Upper lobe of right lung (tissue), 1 donor: ENCODE results near the gene GRM7. TPM values are rescaled to one million over a fixed set of nuclear protein-coding genes. Genes with fewer than 3 reads are reported as not detected.

Source experiments
- ATAC-seq: fragments of 200-7000 bp; cut with Tn5 transposase; one replicate; pipeline ENCODE4 v1.9.1; 2020; ENCODE audit warnings: mild to moderate bottlenecking, moderate library complexity
- DNase-seq: peaks from one replicate; pipeline ENCODE4 v3.0.0-alpha.2; 2020
- H3K27ac ChIP-seq: fragments of 200-600 bp; one replicate; pipeline ENCODE4 v1.8.0; 2022
- H3K27me3 ChIP-seq: fragments of 200-600 bp; one replicate; pipeline ENCODE4 v1.8.0; 2022; ENCODE audit warnings: mild to moderate bottlenecking
- H3K36me3 ChIP-seq: fragments of 200-600 bp; one replicate; pipeline ENCODE4 v1.8.0; 2022
- H3K4me1 ChIP-seq: fragments of 200-600 bp; one replicate; pipeline ENCODE4 v1.8.0; 2022
- H3K4me3 ChIP-seq: fragments of 200-600 bp; one replicate; pipeline ENCODE4 v1.8.0; 2022; ENCODE audit warnings: mild to moderate bottlenecking
- H3K9me3 ChIP-seq: fragments of 200-600 bp; one replicate; pipeline ENCODE4 v1.8.0; 2022
- CTCF ChIP-seq: fragments of 200-600 bp; IDR thresholded peaks from one replicate; pipeline ENCODE4 v1.8.0; 2022; ENCODE audit warnings: antibody characterized with exemption
- intact Hi-C: fragments of 100-400 bp; cut with DNase I; formaldehyde crosslinking; loops from one replicate; pipeline ENCODE4 v1.11.0; 2022
- total RNA-seq: library from RNA; stranded (reverse); fragmentation: NEBNext Ultra II Directional; extraction: Animal tissue kit (Norgen Biotek cat#: 25700); gene quantifications from one replicate; pipeline ENCODE4 v1.2.1, GENCODE V29; 2021
- donor health status: DM: no; HTN: yes; CAD: no; lungs with severe emphysema.

The GRM7 gene
- total RNA-seq, 1 donor from 2014 or later = not detected

GRCh38 chr3:7576506-7576905 lies 715.6 kb downstream of the GRM7 start:
- DNase-seq = no peak
- no peak overlapping the region for H3K27ac ChIP-seq

GRCh38 chr3:7577513-7577912 lies 716.6 kb downstream of the GRM7 start:
- H3K9me3 ChIP-seq = no peaks in the 10 kb centered on the region
- no peak for ATAC-seq
- intact Hi-C loops = no loop called here
- TF ChIP-seq CTCF = no peak
- no peaks in the 10 kb centered on the region for H3K36me3 ChIP-seq
- no peak overlapping the region for H3K27ac ChIP-seq
- no peaks in the 10 kb centered on the region for H3K4me1 ChIP-seq
- no peaks in the 10 kb centered on the region for H3K27me3 ChIP-seq
- no peak overlapping the region for H3K4me3 ChIP-seq
- no peak for DNase-seq

More at GRCh38 chr3:7576506-7576905, 715.6 kb downstream of the GRM7 start:
- no peak overlapping the region for H3K4me3 ChIP-seq
- TF ChIP-seq CTCF = no peak
- no peak for ATAC-seq
- H3K4me1 ChIP-seq = no peaks in the 10 kb centered on the region
- no peaks in the 10 kb centered on the region for H3K36me3 ChIP-seq
- no peaks in the 10 kb centered on the region for H3K27me3 ChIP-seq
- no peaks in the 10 kb centered on the region for H3K9me3 ChIP-seq
- intact Hi-C loops = no loop called here

GRCh38 chr3:7581831-7582230 lies 720.9 kb downstream of the GRM7 start:
- Histone ChIP-seq H3K4me1 (no peaks in the 10 kb centered on the region), H3K4me3 (no peak overlapping the region), H3K27me3 (no peaks in the 10 kb centered on the region), H3K36me3 (no peaks in the 10 kb centered on the region), H3K27ac (no peak overlapping the region), H3K9me3 (no peaks in the 10 kb centered on the region)
- intact Hi-C loops = no loop called here
- ATAC-seq = no peak
- no peak for TF ChIP-seq CTCF
- no peak for DNase-seq

- H3K27me3 ChIP-seq = no peaks in the 10 kb centered on the region
- ATAC-seq (no peak), DNase-seq (no peak)
- intact Hi-C loops = no loop called here
- TF ChIP-seq CTCF = no peak
- H3K27ac ChIP-seq = no peak overlapping the region
- H3K4me1 ChIP-seq = no peaks in the 10 kb centered on the region
- no peak overlapping the region for H3K4me3 ChIP-seq
- H3K36me3 ChIP-seq = no peaks in the 10 kb centered on the region
- no peaks in the 10 kb centered on the region for H3K9me3 ChIP-seq
Measured at GRCh38 chr3:7585052-7585451, 724.1 kb downstream of the GRM7 start.

- no peak for ATAC-seq
- no peak overlapping the region for H3K4me3 ChIP-seq
- no peak for DNase-seq
- no peaks in the 10 kb centered on the region for H3K4me1 ChIP-seq
- H3K27ac ChIP-seq = no peak overlapping the region
- intact Hi-C loops = no loop called here
- no peaks in the 10 kb centered on the region for H3K36me3 ChIP-seq
- H3K9me3 ChIP-seq = no peaks in the 10 kb centered on the region
- no peaks in the 10 kb centered on the region for H3K27me3 ChIP-seq
- TF ChIP-seq CTCF = no peak
Measured at GRCh38 chr3:7588236-7588635, 727.3 kb downstream of the GRM7 start.

GRCh38 chr3:7589526-7589925 lies 728.6 kb downstream of the GRM7 start:
- no peaks in the 10 kb centered on the region for H3K4me1 ChIP-seq
- no peak overlapping the region for H3K27ac ChIP-seq
- no peaks in the 10 kb centered on the region for H3K9me3 ChIP-seq
- no peak for DNase-seq
- ATAC-seq = no peak
- TF ChIP-seq CTCF = no peak
- no peak overlapping the region for H3K4me3 ChIP-seq
- H3K27me3 ChIP-seq = no peaks in the 10 kb centered on the region
- intact Hi-C loops = no loop called here
- H3K36me3 ChIP-seq = no peaks in the 10 kb centered on the region
